Measurements from ENCODE around the gene CASP7. TPM values are rescaled to one million over a fixed set of nuclear protein-coding genes. Genes with fewer than 3 reads are reported as not detected.

The CASP7 gene
- total RNA-seq, 1 donor from 2014 or later, result 13.8 TPM

DNA sequence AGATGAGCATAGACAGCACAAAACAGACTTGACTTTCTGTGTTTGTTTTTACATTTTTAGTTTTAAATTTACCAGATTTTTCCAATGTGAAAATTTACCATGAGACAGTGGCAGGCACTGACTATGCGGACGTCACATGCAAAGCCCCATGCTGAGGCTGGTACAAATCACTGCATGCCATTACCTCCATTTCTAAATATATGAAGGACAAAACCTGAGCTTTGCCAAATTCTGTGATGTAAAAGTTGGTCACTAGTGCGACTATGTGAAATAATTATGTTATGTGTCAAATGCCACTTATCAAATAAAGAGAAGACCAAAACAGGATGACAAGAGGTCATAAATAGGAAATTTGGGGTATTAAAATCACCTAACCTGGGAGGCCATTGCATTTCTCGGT is 38.0 kb upstream of the CASP7 start:
- Histone ChIP-seq H3K27ac (no peak overlapping the region), H3K27me3 (no peaks in the 10 kb centered on the region), H3K36me3 (no peaks in the 10 kb centered on the region), H3K4me3 (no peak overlapping the region), H3K4me1 (peaks cover 9% of the 10 kb centered on the region), H3K9me3 (no peaks in the 10 kb centered on the region)
- no peak for DNase-seq (ENCODE audit: extremely low spot score in 2 of 2)
- TF ChIP-seq POLR2AphosphoS5 (IDR thresholded peaks at IDR 0.05; ENCODE audit: insufficient read depth in 1 of 2, low read depth in 1 of 2) (no peak), POLR2A (IDR thresholded peaks at IDR 0.05) (no peak)
- TF ChIP-seq, protein P1, sequence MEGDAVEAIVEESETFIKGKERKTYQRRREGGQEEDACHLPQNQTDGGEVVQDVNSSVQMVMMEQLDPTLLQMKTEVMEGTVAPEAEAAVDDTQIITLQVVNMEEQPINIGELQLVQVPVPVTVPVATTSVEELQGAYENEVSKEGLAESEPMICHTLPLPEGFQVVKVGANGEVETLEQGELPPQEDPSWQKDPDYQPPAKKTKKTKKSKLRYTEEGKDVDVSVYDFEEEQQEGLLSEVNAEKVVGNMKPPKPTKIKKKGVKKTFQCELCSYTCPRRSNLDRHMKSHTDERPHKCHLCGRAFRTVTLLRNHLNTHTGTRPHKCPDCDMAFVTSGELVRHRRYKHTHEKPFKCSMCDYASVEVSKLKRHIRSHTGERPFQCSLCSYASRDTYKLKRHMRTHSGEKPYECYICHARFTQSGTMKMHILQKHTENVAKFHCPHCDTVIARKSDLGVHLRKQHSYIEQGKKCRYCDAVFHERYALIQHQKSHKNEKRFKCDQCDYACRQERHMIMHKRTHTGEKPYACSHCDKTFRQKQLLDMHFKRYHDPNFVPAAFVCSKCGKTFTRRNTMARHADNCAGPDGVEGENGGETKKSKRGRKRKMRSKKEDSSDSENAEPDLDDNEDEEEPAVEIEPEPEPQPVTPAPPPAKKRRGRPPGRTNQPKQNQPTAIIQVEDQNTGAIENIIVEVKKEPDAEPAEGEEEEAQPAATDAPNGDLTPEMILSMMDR (IDR thresholded peaks at IDR 0.05), result no peak
- intact Hi-C loops (cut with DNase I), result no loop called here

- DNase-seq (ENCODE audit: extremely low spot score in 2 of 2), result no peak
- Histone ChIP-seq H3K9me3 (no peaks in the 10 kb centered on the region), H3K4me1 (peaks cover 9% of the 10 kb centered on the region), H3K36me3 (no peaks in the 10 kb centered on the region), H3K27ac (no peak overlapping the region), H3K27me3 (no peaks in the 10 kb centered on the region), H3K4me3 (no peak overlapping the region)
- TF ChIP-seq POLR2AphosphoS5 (IDR thresholded peaks at IDR 0.05; ENCODE audit: insufficient read depth in 1 of 2, low read depth in 1 of 2) (no peak), POLR2A (IDR thresholded peaks at IDR 0.05) (no peak)
- TF ChIP-seq, protein P1 (IDR thresholded peaks at IDR 0.05), result no peak
- intact Hi-C loops (cut with DNase I), result no loop called here
Observed at GRCh38 chr10:113643183-113643582, 36.5 kb upstream of the CASP7 start.

- Histone ChIP-seq H3K4me1 (peaks cover 9% of the 10 kb centered on the region), H3K9me3 (no peaks in the 10 kb centered on the region), H3K27ac (no peak overlapping the region), H3K27me3 (no peaks in the 10 kb centered on the region), H3K36me3 (no peaks in the 10 kb centered on the region), H3K4me3 (no peak overlapping the region)
- TF ChIP-seq, protein P1 (IDR thresholded peaks at IDR 0.05), result no peak
- TF ChIP-seq POLR2AphosphoS5 (IDR thresholded peaks at IDR 0.05; ENCODE audit: insufficient read depth in 1 of 2, low read depth in 1 of 2) (no peak), POLR2A (IDR thresholded peaks at IDR 0.05) (no peak)
- DNase-seq (ENCODE audit: extremely low spot score in 2 of 2), result no peak
- intact Hi-C loops (cut with DNase I), result no loop called here
Observed at GRCh38 chr10:113644185-113645120, 35.3 kb upstream of the CASP7 start.

DNA sequence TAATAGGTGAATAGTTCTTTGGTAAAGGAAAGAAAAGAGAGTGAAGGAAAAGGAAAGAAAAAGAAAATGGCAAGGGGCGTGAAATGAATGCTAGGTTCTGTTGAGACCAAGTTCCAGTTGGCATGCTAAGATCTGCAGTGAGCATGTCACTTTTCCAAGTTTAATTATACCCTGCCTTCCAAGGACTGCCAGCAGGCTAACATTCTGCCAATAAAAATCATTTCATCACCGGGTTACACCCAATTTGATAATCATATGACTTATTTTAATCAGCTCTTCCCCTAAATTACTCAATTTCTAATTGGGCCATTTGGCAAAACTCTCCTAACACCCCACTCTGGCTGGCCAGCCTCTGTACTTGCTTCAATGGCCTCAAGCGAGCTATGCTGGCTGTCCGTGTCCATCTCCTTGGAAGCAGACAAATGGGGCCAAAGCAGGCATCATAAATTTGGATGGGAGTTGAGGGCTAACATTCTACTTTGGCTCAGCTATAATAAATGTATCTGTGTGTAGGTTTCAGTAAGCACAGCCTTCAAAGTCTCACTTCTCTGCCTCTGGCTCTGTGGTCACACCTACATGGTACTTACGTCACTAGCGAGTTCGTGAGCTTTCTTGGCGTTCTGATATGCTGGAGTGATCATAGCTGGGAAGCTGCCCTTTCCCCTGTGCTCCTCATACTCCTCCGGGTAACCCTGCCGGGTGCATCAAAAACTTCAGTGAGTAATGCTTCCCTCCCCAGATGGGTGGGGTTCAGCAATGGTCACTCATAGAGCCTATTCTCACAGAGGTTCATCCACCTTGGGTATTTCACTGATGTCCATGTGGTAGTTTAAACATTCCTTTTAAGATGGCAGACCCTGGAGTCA is 33.1 kb upstream of the CASP7 start:
- TF ChIP-seq POLR2AphosphoS5 (IDR thresholded peaks at IDR 0.05; ENCODE audit: insufficient read depth in 1 of 2, low read depth in 1 of 2) (no peak), POLR2A (IDR thresholded peaks at IDR 0.05) (no peak)
- TF ChIP-seq, protein P1 (IDR thresholded peaks at IDR 0.05), result no peak
- Histone ChIP-seq H3K27ac (no peak overlapping the region), H3K27me3 (no peaks in the 10 kb centered on the region), H3K4me1 (peaks cover 9% of the 10 kb centered on the region), H3K36me3 (no peaks in the 10 kb centered on the region), H3K4me3 (no peak overlapping the region), H3K9me3 (no peaks in the 10 kb centered on the region)
- intact Hi-C loops (cut with DNase I), result no loop called here
- DNase-seq (ENCODE audit: extremely low spot score in 2 of 2), result no peak
